Neural progenitor cell (in vitro differentiated cells): Measurements from ENCODE around the gene IL1RAPL1.

Experiments used
- EZH2 ChIP-seq: fragments of 200-600 bp; sonication (generic); IDR thresholded peaks from 2 replicates; pipeline ENCODE4 v1.6.1; 2017; ENCODE audit warnings: antibody characterized with exemption, mild to moderate bottlenecking, moderate library complexity
- EZH2phosphoT487 ChIP-seq: fragments of 200-600 bp; sonication (generic); IDR thresholded peaks from 2 replicates; pipeline ENCODE4 v1.6.1; 2017; ENCODE audit warnings: antibody characterized with exemption
- TF ChIP-seq, protein P1 (sequence below): fragments of 200-600 bp; sonication (generic); IDR thresholded peaks from 2 replicates; pipeline ENCODE4 v1.5.1; 2017; ENCODE audit warnings: antibody characterized with exemption, mild to moderate bottlenecking

DNA sequence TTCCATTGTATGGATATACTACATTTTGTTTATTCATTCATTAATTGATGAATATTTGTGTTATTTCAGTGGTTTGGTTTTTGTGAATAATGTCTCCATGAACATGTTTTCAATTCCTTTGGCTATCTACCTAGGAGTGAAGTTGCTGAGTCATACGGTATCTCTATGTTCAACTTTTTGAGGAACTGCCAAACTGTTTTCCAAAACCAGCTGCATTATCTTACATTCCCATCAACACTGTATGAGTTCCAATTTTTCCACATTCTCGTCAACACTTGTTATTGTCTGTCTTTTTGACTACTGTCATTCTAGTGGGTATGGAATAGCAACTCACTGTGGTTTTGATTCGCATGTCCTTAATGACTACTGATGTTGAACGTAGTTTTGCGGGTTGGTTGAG is 1239.5 kb downstream of the IL1RAPL1 start:
- TF ChIP-seq, protein P1, sequence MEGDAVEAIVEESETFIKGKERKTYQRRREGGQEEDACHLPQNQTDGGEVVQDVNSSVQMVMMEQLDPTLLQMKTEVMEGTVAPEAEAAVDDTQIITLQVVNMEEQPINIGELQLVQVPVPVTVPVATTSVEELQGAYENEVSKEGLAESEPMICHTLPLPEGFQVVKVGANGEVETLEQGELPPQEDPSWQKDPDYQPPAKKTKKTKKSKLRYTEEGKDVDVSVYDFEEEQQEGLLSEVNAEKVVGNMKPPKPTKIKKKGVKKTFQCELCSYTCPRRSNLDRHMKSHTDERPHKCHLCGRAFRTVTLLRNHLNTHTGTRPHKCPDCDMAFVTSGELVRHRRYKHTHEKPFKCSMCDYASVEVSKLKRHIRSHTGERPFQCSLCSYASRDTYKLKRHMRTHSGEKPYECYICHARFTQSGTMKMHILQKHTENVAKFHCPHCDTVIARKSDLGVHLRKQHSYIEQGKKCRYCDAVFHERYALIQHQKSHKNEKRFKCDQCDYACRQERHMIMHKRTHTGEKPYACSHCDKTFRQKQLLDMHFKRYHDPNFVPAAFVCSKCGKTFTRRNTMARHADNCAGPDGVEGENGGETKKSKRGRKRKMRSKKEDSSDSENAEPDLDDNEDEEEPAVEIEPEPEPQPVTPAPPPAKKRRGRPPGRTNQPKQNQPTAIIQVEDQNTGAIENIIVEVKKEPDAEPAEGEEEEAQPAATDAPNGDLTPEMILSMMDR: no peak
- TF ChIP-seq EZH2: no peak
- TF ChIP-seq EZH2phosphoT487: no peak
